ENCODE results near the gene SESN1. TPM values are rescaled to one million over a fixed set of nuclear protein-coding genes. Genes with fewer than 3 reads are reported as not detected.

The SESN1 gene
- total RNA-seq, 3 donors from 2014 or later, result 23.5 to 42.6 (median 32.8) TPM

DNA sequence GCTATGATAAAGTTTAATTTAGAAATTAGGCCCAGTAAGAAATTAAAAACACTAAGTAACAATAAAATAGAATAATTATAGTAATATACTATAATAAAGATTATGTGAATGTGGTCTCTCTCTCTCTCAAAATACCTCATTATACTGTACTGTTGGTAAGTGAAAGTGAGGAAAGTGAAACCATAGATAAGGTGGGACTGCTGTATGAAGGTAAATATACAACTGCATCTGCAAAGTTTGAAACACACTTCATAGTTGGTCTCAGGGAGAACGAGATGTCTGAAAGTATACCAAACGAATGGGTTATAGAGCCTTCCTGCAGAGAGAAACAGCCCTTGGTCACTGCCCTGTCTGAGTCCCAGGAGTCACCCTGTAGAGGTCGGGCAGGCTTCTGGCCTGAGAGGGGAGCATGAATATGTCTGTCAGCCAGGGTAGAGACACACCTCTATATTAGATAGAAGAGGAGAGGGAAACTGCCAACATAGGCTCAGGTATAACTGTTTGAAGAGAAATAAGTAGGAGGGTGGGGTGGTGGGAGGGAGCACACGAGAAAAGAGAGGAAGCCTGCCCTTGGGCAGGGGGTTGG is 31.8 kb downstream of the SESN1 start:
- no peaks in the 10 kb centered on the region for H3K36me3 ChIP-seq (ENCODE audit: low read depth)
- no peak for TF ChIP-seq CTCF (IDR thresholded peaks at IDR 0.05)
- H3K4me1 ChIP-seq (ENCODE audit: low read depth), result peaks cover 8% of the 10 kb centered on the region
- H3K9me3 ChIP-seq, result no peaks in the 10 kb centered on the region
- DNase-seq (no peak), ATAC-seq (peak; percentile 67)
- no peak overlapping the region for H3K4me3 ChIP-seq
- intact Hi-C loops (cut with DNase I, micrococcal nuclease), result no loop called here

DNA sequence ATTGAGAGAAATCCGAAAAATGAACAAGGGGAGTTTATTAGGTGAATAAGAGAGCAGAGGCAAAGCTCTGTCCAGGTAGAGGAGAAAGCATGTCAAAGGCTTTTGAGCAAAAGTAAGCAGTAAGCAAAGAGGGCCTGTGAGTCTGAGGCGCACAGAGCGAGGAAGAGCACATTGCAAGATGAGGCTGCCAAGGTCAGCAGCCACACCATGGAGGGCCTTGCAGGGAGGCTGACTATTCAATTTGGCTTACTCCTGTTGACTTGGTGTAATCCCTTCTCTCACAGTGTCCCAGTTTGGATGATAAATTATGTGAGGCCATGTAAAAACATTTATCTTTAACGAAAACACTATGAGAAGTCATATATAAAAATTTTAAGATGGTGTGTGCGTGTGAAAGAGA is 32.4 kb downstream of the SESN1 start:
- Histone ChIP-seq H3K36me3 (ENCODE audit: low read depth) (no peaks in the 10 kb centered on the region), H3K9me3 (no peaks in the 10 kb centered on the region), H3K4me1 (ENCODE audit: low read depth) (peaks cover 8% of the 10 kb centered on the region), H3K4me3 (no peak overlapping the region)
- intact Hi-C loops (cut with DNase I, micrococcal nuclease), result no loop called here
- DNase-seq, result no peak
- peak; percentile 19 for ATAC-seq
- TF ChIP-seq CTCF (IDR thresholded peaks at IDR 0.05), result no peak

- DNase-seq (no peak), ATAC-seq (no peak)
- H3K4me1 ChIP-seq (ENCODE audit: low read depth), result peaks cover 8% of the 10 kb centered on the region
- no peaks in the 10 kb centered on the region for H3K9me3 ChIP-seq
- H3K36me3 ChIP-seq (ENCODE audit: low read depth), result no peaks in the 10 kb centered on the region
- intact Hi-C loops (cut with DNase I, micrococcal nuclease), result no loop called here
- no peak overlapping the region for H3K4me3 ChIP-seq
- no peak for TF ChIP-seq CTCF (IDR thresholded peaks at IDR 0.05)
Observed at GRCh38 chr6:109060571-109060970, 34.1 kb downstream of the SESN1 start.

DNA sequence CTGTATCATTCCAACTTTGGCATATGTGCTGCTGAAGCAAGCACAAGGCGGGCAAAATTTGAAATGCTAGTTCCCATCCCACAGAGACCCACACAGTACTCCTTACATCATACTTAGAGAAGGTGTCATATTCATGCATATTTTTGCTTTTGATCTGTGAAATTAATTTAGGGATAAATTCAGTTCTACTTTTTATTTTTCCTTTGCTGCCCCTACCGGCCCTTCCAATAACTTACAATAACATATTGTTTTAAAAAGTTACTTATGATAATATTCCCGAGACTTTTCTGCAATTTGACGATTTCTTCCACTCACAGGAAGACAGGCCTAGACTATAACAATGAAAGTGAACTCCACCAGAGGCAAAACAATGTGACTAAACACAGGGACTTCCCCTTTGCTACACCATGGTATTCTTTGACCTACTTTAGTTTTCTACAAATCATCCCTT is 35.0 kb downstream of the SESN1 start:
- no peak overlapping the region for H3K4me3 ChIP-seq

GRCh38 chr6:109059153-109059552 is 35.5 kb downstream of the SESN1 start:
- Histone ChIP-seq H3K4me3 (no peak overlapping the region), H3K36me3 (ENCODE audit: low read depth) (no peaks in the 10 kb centered on the region), H3K9me3 (no peaks in the 10 kb centered on the region), H3K4me1 (ENCODE audit: low read depth) (peaks cover 8% of the 10 kb centered on the region)
- DNase-seq (no peak), ATAC-seq (no peak)
- intact Hi-C loops (cut with DNase I, micrococcal nuclease), result no loop called here
- TF ChIP-seq CTCF (IDR thresholded peaks at IDR 0.05), result no peak

More for the DNA sequence above, 35.0 kb downstream of the SESN1 start:
- peak; percentile 81 for ATAC-seq
- Histone ChIP-seq H3K4me1 (ENCODE audit: low read depth) (peaks cover 8% of the 10 kb centered on the region), H3K9me3 (no peaks in the 10 kb centered on the region), H3K36me3 (ENCODE audit: low read depth) (no peaks in the 10 kb centered on the region)
- no peak for TF ChIP-seq CTCF (IDR thresholded peaks at IDR 0.05)
- DNase-seq, result no peak
- intact Hi-C loops (cut with DNase I, micrococcal nuclease), result no loop called here

- ATAC-seq (no peak), DNase-seq (no peak)
- no peak for TF ChIP-seq CTCF (IDR thresholded peaks at IDR 0.05)
- intact Hi-C loops (cut with DNase I, micrococcal nuclease), result no loop called here
- Histone ChIP-seq H3K36me3 (ENCODE audit: low read depth) (no peaks in the 10 kb centered on the region), H3K9me3 (no peaks in the 10 kb centered on the region), H3K4me3 (no peak overlapping the region), H3K4me1 (ENCODE audit: low read depth) (peaks cover 8% of the 10 kb centered on the region)
Observed at GRCh38 chr6:109058620-109059019, 36.0 kb downstream of the SESN1 start.

Measured in mucosa of descending colon (tissue), 3 donors.